Measurements from ENCODE around the gene GINM1.

GRCh38 chr6:149558029-149558428, 8.1 kb upstream of the GINM1 start:
- no peak for TF ChIP-seq CTCF (IDR thresholded peaks at IDR 0.05)
- TF ChIP-seq POLR2A (IDR thresholded peaks at IDR 0.05) = no peak

Measured in testis (tissue), 2 donors.